ENCODE measurements around the gene WDR41. TPM values are rescaled to one million over a fixed set of nuclear protein-coding genes. Genes with fewer than 3 reads are reported as not detected.

WDR41 gene
- total RNA-seq, 2 donors from 2014 or later = 61.6 to 80.9 TPM

- TF ChIP-seq CTCF (conservative IDR thresholded peaks at IDR 0.05) = no peak
- H3K4me3 Mint-ChIP-seq = no peak overlapping the region
- Histone ChIP-seq H3K9ac (ENCODE audit: extremely low read depth, low read length, poor library complexity, severe bottlenecking) (no peak overlapping the region), H3K27ac (ENCODE audit: low read depth, low read length) (no peak overlapping the region), H3K27me3 (ENCODE audit: control insufficient read depth, insufficient read depth, low read length, poor library complexity, severe bottlenecking) (no peaks in the 10 kb centered on the region), H3K36me3 (ENCODE audit: control insufficient read depth, insufficient read depth, low read length) (no peaks in the 10 kb centered on the region), H3K4me3 (ENCODE audit: low read length) (no peak overlapping the region), H3K4me1 (ENCODE audit: control insufficient read depth, insufficient read depth, low read length) (no peaks in the 10 kb centered on the region), H3K9me3 (ENCODE audit: control insufficient read depth, low read length) (peaks cover 5% of the 10 kb centered on the region)
- 96 to 100% methylated on average over 1 to 3 of the region's 3 CpGs for WGBS, 2 experiments (ENCODE audit: insufficient coverage in 1 of 2, insufficient read length in 1 of 2)
- H3K36me3 Mint-ChIP-seq (ENCODE audit: low read depth) = peaks cover 5% of the 10 kb centered on the region
- H3K27me3 Mint-ChIP-seq (ENCODE audit: insufficient read depth) = no peaks in the 10 kb centered on the region
- DNase-seq = no peak
- H3K4me1 Mint-ChIP-seq = no peaks in the 10 kb centered on the region
- no peak overlapping the region for H3K27ac Mint-ChIP-seq
- H3K9me3 Mint-ChIP-seq = no peaks in the 10 kb centered on the region
These were observed 71.2 kb downstream of the WDR41 start for GRCh38 chr5:77420940-77421339.

- no peak for TF ChIP-seq CTCF (conservative IDR thresholded peaks at IDR 0.05)
- DNase-seq = no peak
- H3K4me1 ChIP-seq (ENCODE audit: control insufficient read depth, insufficient read depth, low read length) = no peaks in the 10 kb centered on the region
- WGBS, 2 experiments (ENCODE audit: insufficient coverage in 1 of 2, insufficient read length in 1 of 2) = 94 to 95% methylated on average over 8 of the region's 8 CpGs
- no peak overlapping the region for H3K27ac ChIP-seq (ENCODE audit: low read depth, low read length)
- no peaks in the 10 kb centered on the region for H3K27me3 ChIP-seq (ENCODE audit: control insufficient read depth, insufficient read depth, low read length, poor library complexity, severe bottlenecking)
- H3K4me3 Mint-ChIP-seq = no peak overlapping the region
- H3K4me1 Mint-ChIP-seq = no peaks in the 10 kb centered on the region
- peaks cover 5% of the 10 kb centered on the region for H3K9me3 ChIP-seq (ENCODE audit: control insufficient read depth, low read length)
- no peaks in the 10 kb centered on the region for H3K36me3 ChIP-seq (ENCODE audit: control insufficient read depth, insufficient read depth, low read length)
- no peaks in the 10 kb centered on the region for H3K9me3 Mint-ChIP-seq
- H3K9ac ChIP-seq (ENCODE audit: extremely low read depth, low read length, poor library complexity, severe bottlenecking) = no peak overlapping the region
- H3K4me3 ChIP-seq (ENCODE audit: low read length) = no peak overlapping the region
- no peak overlapping the region for H3K27ac Mint-ChIP-seq
- H3K36me3 Mint-ChIP-seq (ENCODE audit: low read depth) = peaks cover 5% of the 10 kb centered on the region
- H3K27me3 Mint-ChIP-seq (ENCODE audit: insufficient read depth) = no peaks in the 10 kb centered on the region
These were observed 72.2 kb downstream of the WDR41 start for GRCh38 chr5:77419644-77420582.

- no peak overlapping the region for H3K27ac Mint-ChIP-seq
- WGBS, 2 experiments (ENCODE audit: insufficient coverage in 1 of 2, insufficient read length in 1 of 2) = 87% methylated on average over 5 to 12 of the region's 13 CpGs
These were observed 73.2 kb downstream of the WDR41 start for GRCh38 chr5:77418601-77419581.

More at GRCh38 chr5:77418601-77419581, 73.2 kb downstream of the WDR41 start:
- no peak overlapping the region for H3K9ac ChIP-seq (ENCODE audit: extremely low read depth, low read length, poor library complexity, severe bottlenecking)
- H3K4me1 ChIP-seq (ENCODE audit: control insufficient read depth, insufficient read depth, low read length) = no peaks in the 10 kb centered on the region
- no peaks in the 10 kb centered on the region for H3K27me3 ChIP-seq (ENCODE audit: control insufficient read depth, insufficient read depth, low read length, poor library complexity, severe bottlenecking)
- Mint-ChIP-seq H3K27me3 (ENCODE audit: insufficient read depth) (no peaks in the 10 kb centered on the region), H3K36me3 (ENCODE audit: low read depth) (peaks cover 1% of the 10 kb centered on the region), H3K9me3 (no peaks in the 10 kb centered on the region), H3K4me1 (no peaks in the 10 kb centered on the region), H3K4me3 (no peak overlapping the region)
- H3K27ac ChIP-seq (ENCODE audit: low read depth, low read length) = no peak overlapping the region
- no peak for TF ChIP-seq CTCF (conservative IDR thresholded peaks at IDR 0.05)
- H3K9me3 ChIP-seq (ENCODE audit: control insufficient read depth, low read length) = peaks cover 5% of the 10 kb centered on the region
- no peaks in the 10 kb centered on the region for H3K36me3 ChIP-seq (ENCODE audit: control insufficient read depth, insufficient read depth, low read length)
- no peak for DNase-seq
- H3K4me3 ChIP-seq (ENCODE audit: low read length) = no peak overlapping the region

Measured in endodermal cell (in vitro differentiated cells).